H1 (cell line): ENCODE data around the gene POLD1. TPM values are rescaled to one million over a fixed set of nuclear protein-coding genes. Genes with fewer than 3 reads are reported as not detected.

Experiments used
- CTCF ChIA-PET: fragments of 300-600 bp; sonication (Branson Sonifier 250); formaldehyde crosslinking; loops from one replicate; lab custom pipeline; 2021; ENCODE audit not compliant: partially characterized antibody; lab: Charles Lee
- POLR2A ChIA-PET: fragments of 300-600 bp; sonication (Branson Sonifier 250); formaldehyde crosslinking; loops from one replicate; lab custom pipeline; 2021; ENCODE audit warnings: inconsistent platforms; ENCODE audit not compliant: partially characterized antibody; lab: Charles Lee
- DNase-seq, 2 experiments: peaks; one replicate each; pipeline versions ENCODE4 v3.0.0 to v3.0.0-alpha.2; 2010 to 2022; ENCODE audit warnings: low spot score in 2 of 2, low read depth in 1 of 2, mixed read lengths in 1 of 2
- FAIRE-seq: peaks from 2 replicates; lab custom pipeline; 2011; peaks lifted over from hg19 to GRCh38; lab: Jason Lieb, UNC
- H2AFZ ChIP-seq: 2 replicates; pipeline ENCODE4 v1.8.1; 2012; ENCODE audit warnings: low read length, inconsistent platforms
- H2AK5ac ChIP-seq: 2 replicates; pipeline ENCODE4 v1.6.1; 2013; ENCODE audit warnings: low read depth, low read length
- H2BK120ac ChIP-seq: replicated peaks from 2 replicates; pipeline ENCODE3; 2013; ENCODE audit warnings: low read depth, low read length, inconsistent platforms
- H2BK12ac ChIP-seq: 2 replicates; pipeline ENCODE4 v1.6.1; 2013; ENCODE audit warnings: low read depth, low read length
- H2BK15ac ChIP-seq: 2 replicates; pipeline ENCODE4 v1.6.1; 2013; ENCODE audit warnings: low read length
- H2BK20ac ChIP-seq: 2 replicates; pipeline ENCODE4 v1.6.1; 2013; ENCODE audit warnings: low read length
- H2BK5ac ChIP-seq: 2 replicates; pipeline ENCODE4 v1.6.1; 2013; ENCODE audit warnings: low read depth, low read length
- H3K14ac ChIP-seq: 2 replicates; pipeline ENCODE4 v1.6.1; 2013; ENCODE audit warnings: inconsistent platforms; ENCODE audit not compliant: insufficient read length
- H3K18ac ChIP-seq: 2 replicates; pipeline ENCODE4 v1.6.1; 2013; ENCODE audit warnings: low read length; ENCODE audit errors: extremely low read depth
- H3K23ac ChIP-seq: 2 replicates; pipeline ENCODE4 v1.6.1; 2013; ENCODE audit warnings: inconsistent platforms; ENCODE audit not compliant: insufficient read length
- H3K23me2 ChIP-seq: 2 replicates; pipeline ENCODE4 v1.6.1; 2013; ENCODE audit warnings: low read depth, low read length
- H3K27ac ChIP-seq: 2 replicates; pipeline ENCODE4 v1.6.1; 2011; ENCODE audit warnings: low read depth, low read length, inconsistent platforms
- H3K27me3 ChIP-seq, 4 experiments: replicated peaks in 1 of 4; 1 replicate in 1 of 4; 2 replicates in 3 of 4; pipeline versions ENCODE4 v1.6.1 to v1.8.1; 2011 to 2013; ENCODE audit warnings: low read length in 3 of 4, mild to moderate bottlenecking in 3 of 4, inconsistent platforms in 2 of 4, mixed read lengths in 2 of 4, moderate library complexity in 1 of 4; ENCODE audit not compliant: control insufficient read depth in 3 of 4, insufficient read depth in 3 of 4; ENCODE audit errors: extremely low read depth in 1 of 4
- H3K36me3 ChIP-seq, 4 experiments: 2 replicates each; pipeline versions ENCODE4 v1.6.1 to v1.8.1; 2011 to 2013; ENCODE audit warnings: mild to moderate bottlenecking in 4 of 4, low read length in 3 of 4, moderate library complexity in 2 of 4, control low read depth in 1 of 4, inconsistent platforms in 1 of 4; ENCODE audit not compliant: insufficient read depth in 4 of 4, control insufficient read depth in 2 of 4
- H3K4ac ChIP-seq: replicated peaks from 2 replicates; pipeline ENCODE3; 2013; ENCODE audit warnings: low read length, low read depth, mixed read lengths, inconsistent platforms; ENCODE audit not compliant: insufficient read length
- H3K4me1 ChIP-seq, 4 experiments: replicated peaks in 1 of 4; 1 replicate in 1 of 4; 2 replicates in 3 of 4; pipeline versions ENCODE4 v1.6.1 to v1.8.1; 2011 to 2013; ENCODE audit warnings: low read length in 3 of 4, inconsistent platforms in 2 of 4, mixed read lengths in 1 of 4; ENCODE audit not compliant: insufficient read depth in 4 of 4, control insufficient read depth in 3 of 4
- H3K4me2 ChIP-seq, 2 experiments: 2 replicates each; pipeline versions ENCODE4 v1.6.1 to v1.8.1; 2011 to 2013; ENCODE audit warnings: low read depth in 2 of 2, low read length in 2 of 2, control low read depth in 1 of 2, inconsistent platforms in 1 of 2, mild to moderate bottlenecking in 1 of 2; ENCODE audit not compliant: insufficient read depth in 1 of 2
- H3K4me3 ChIP-seq, 4 experiments: fragments of 200-600, 300-600 bp in 1 of 4; sonication (generic), shearing (Covaris generic), sonication (Bioruptor Twin) in 1 of 4; 2 replicates each; pipeline versions ENCODE4 v1.5.1 to v1.8.1; 2011 to 2016; ENCODE audit warnings: low read length in 4 of 4, low read depth in 3 of 4, control low read depth in 2 of 4, inconsistent platforms in 2 of 4, mild to moderate bottlenecking in 2 of 4, mixed read lengths in 1 of 4, moderate library complexity in 1 of 4; ENCODE audit not compliant: insufficient read depth in 2 of 4; ENCODE audit errors: extremely low read depth in 1 of 4
- H3K56ac ChIP-seq: replicated peaks from 2 replicates; pipeline ENCODE3; 2013; ENCODE audit warnings: low read depth, mild to moderate bottlenecking, mixed read lengths, low read length, inconsistent platforms; ENCODE audit not compliant: insufficient read length
- H3K79me1 ChIP-seq: 2 replicates; pipeline ENCODE4 v1.6.1; 2013; ENCODE audit warnings: low read depth, low read length, control low read depth
- H3K79me2 ChIP-seq, 2 experiments: 2 replicates each; pipeline versions ENCODE4 v1.6.1 to v1.8.1; 2012 to 2013; ENCODE audit warnings: low read length in 2 of 2, mild to moderate bottlenecking in 2 of 2, inconsistent platforms in 1 of 2; ENCODE audit not compliant: insufficient read depth in 2 of 2, control insufficient read depth in 1 of 2
- H3K9ac ChIP-seq, 4 experiments: replicated peaks in 1 of 4; 1 replicate in 1 of 4; 2 replicates in 3 of 4; pipeline versions ENCODE4 v1.6.1 to v1.8.1; 2011 to 2013; ENCODE audit warnings: low read depth in 3 of 4, low read length in 3 of 4, control low read depth in 2 of 4, mild to moderate bottlenecking in 2 of 4, moderate library complexity in 2 of 4, inconsistent platforms in 1 of 4; ENCODE audit errors: extremely low read depth in 1 of 4
- H3K9me3 ChIP-seq, 2 experiments: 2 replicates each; pipeline versions ENCODE4 v1.6.1 to v1.8.1; 2012 to 2013; ENCODE audit warnings: mild to moderate bottlenecking in 2 of 2, moderate library complexity in 2 of 2, control low read depth in 1 of 2, inconsistent platforms in 1 of 2, low read depth in 1 of 2, low read length in 1 of 2, mixed read lengths in 1 of 2; ENCODE audit not compliant: insufficient read depth in 2 of 2
- H4K20me1 ChIP-seq, 2 experiments: replicated peaks in 1 of 2; 2 replicates each; pipeline versions ENCODE3 to v1.8.1; 2011 to 2013; ENCODE audit warnings: inconsistent platforms in 2 of 2, low read length in 2 of 2, mild to moderate bottlenecking in 1 of 2; ENCODE audit not compliant: insufficient read depth in 2 of 2, control insufficient read depth in 1 of 2
- H4K5ac ChIP-seq: 2 replicates; pipeline ENCODE4 v1.6.1; 2013; ENCODE audit warnings: low read length, low read depth, mixed read lengths, inconsistent platforms; ENCODE audit not compliant: insufficient read length
- H4K8ac ChIP-seq: 2 replicates; pipeline ENCODE4 v1.8.0; 2013; ENCODE audit warnings: mild to moderate bottlenecking, moderate library complexity, low read length, inconsistent platforms; ENCODE audit not compliant: insufficient read depth; ENCODE audit errors: extremely low read depth
- H4K91ac ChIP-seq: replicated peaks from 2 replicates; pipeline ENCODE3; 2013; ENCODE audit warnings: low read length, mixed read lengths, inconsistent platforms; ENCODE audit not compliant: insufficient read length
- ASH2L ChIP-seq: fragments of 200-600, 300-600 bp; sonication (generic); IDR thresholded peaks from one replicate; pipeline ENCODE4 v1.7.1; 2017; ENCODE audit warnings: low read length
- FOSL1 ChIP-seq: IDR thresholded peaks from 2 replicates; pipeline ENCODE4 v1.6.1; 2011; ENCODE audit warnings: mild to moderate bottlenecking, low read depth, low read length, moderate library complexity; ENCODE audit not compliant: insufficient read depth
- RAD21 ChIP-seq, 2 experiments: IDR thresholded peaks in 1 of 2; conservative IDR thresholded peaks in 1 of 2; 2 replicates each; pipeline ENCODE4 v1.6.1; 2011; ENCODE audit warnings: low read depth in 2 of 2, low read length in 2 of 2, improper control_type of control experiment in 1 of 2, inconsistent platforms in 1 of 2, mild to moderate bottlenecking in 1 of 2, moderate library complexity in 1 of 2
- SAP30 ChIP-seq: fragments of 300-600 bp; sonication (generic); IDR thresholded peaks from 2 replicates; pipeline ENCODE4 v1.7.1; 2012; ENCODE audit warnings: low read length, moderate library complexity, mild to moderate bottlenecking, inconsistent platforms; ENCODE audit not compliant: insufficient read depth, insufficient replicate concordance
- SP1 ChIP-seq: IDR thresholded peaks from 2 replicates; pipeline ENCODE4 v1.6.1; 2011; ENCODE audit warnings: low read depth, low read length
- WGBS, 2 experiments: shearing (Covaris generic) in 1 of 2; methylation state at CpG; one replicate each; pipeline versions ENCODE4 v1.1.6 to v1.1.7; 2013 to 2015; ENCODE audit warnings: low lambda C conversion rate in 2 of 2, mixed read lengths in 2 of 2, inconsistent platforms in 1 of 2, low coverage in 1 of 2, missing lambda C conversion rate in 1 of 2; ENCODE audit not compliant: insufficient replicate concordance in 2 of 2, insufficient coverage in 1 of 2, insufficient read length in 1 of 2; ENCODE audit errors: extremely low coverage in 1 of 2, missing lambda C conversion rate in 1 of 2; 5-methylcytosine and 5-hydroxymethylcytosine counted together
- polyA plus RNA-seq, 7 experiments: library from polyadenylated mRNA; depleted of rRNA in 3 of 7; stranded (reverse) in 5 of 7; unstranded in 2 of 7; fragments of >200 nt in 5 of 7; fragments of 200-250 nt in 2 of 7; gene quantifications; 1 replicate in 5 of 7; 2 replicates in 1 of 7; 4 replicates in 1 of 7; pipeline versions ENCODE4 v1.2.1 to v1.2.3, GENCODE V29; 2011 to 2013; ENCODE audit warnings: missing spikeins in 2 of 7, mixed read lengths in 2 of 7
- total RNA-seq: library from RNA; stranded (reverse); fragmentation: NEBNext Ultra II Directional; extraction: Animal tissue kit (Norgen Biotek cat#: 25700); gene quantifications from 2 replicates; pipeline ENCODE4 v1.2.1, GENCODE V29; 2021
- TF ChIP-seq, protein P1 (sequence below): IDR thresholded peaks from 2 replicates; pipeline ENCODE4 v1.6.1; 2012; ENCODE audit warnings: inconsistent platforms

POLD1 gene
- total and polyA plus RNA-seq, 2 of the 8 experiments (the other 6 are each of a cell fraction or from before 2014, with no cell fraction given): 141 to 142 TPM

DNA sequence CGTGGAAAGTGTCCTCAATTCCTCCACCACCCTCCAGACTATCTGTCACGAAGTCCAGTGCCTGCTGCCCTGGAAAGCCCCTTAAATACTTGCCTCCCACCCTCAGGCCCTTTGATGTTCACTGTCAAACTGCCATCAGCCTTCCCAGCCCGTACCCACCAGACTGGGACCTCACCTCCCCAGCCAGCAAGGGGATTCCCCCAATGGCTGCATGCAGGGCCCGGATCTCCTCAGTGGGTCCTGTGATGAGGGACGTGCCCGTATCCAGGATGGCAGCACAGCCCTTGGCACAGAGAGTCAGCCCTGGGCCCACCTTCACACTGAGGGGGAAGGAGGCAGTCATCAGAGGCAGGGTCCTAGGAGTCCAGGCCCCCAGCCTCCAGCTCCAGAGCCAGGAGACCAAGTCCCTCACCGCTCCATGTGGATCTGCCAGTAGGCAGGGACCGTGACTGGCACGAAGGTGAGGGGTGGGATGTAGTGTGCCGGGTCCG, 24.8 kb upstream of the POLD1 start:
- H3K79me2 ChIP-seq: no peaks in the 10 kb centered on the region
- H3K27ac ChIP-seq: no peak overlapping the region
- no peak overlapping the region for H2BK12ac ChIP-seq
- CTCF ChIA-PET: interaction anchor here (0.9 to 1.3 kb wide), 3 partner anchors 10 to 127 kb away, joined by 3 to 5 read pairs (median 4); no protein-coding TSS in a partner anchor
- no peak for FAIRE-seq
- H3K4me2 ChIP-seq: no peak overlapping the region
- no peak overlapping the region for H3K14ac ChIP-seq
- H3K9ac ChIP-seq: no peak overlapping the region
- H2BK120ac ChIP-seq: no peak overlapping the region
- H3K23ac ChIP-seq: no peak overlapping the region
- 93% methylated on average over 11 of the region's 11 CpGs; no CpG with 5 or more reads in 1 of the 2 experiments for WGBS, 2 experiments
- no peak overlapping the region for H2AK5ac ChIP-seq
- POLR2A ChIA-PET: no interaction called here
- H3K4me3 ChIP-seq: no peak overlapping the region
- H2BK5ac ChIP-seq: no peak overlapping the region
- no peak overlapping the region for H4K8ac ChIP-seq
- peaks cover 0 to 4% (median 0%) of the 10 kb centered on the region in 4 experiments; a peak in 2 of 7 replicates for H3K27me3 ChIP-seq
- H4K5ac ChIP-seq: no peak overlapping the region
- H2BK15ac ChIP-seq: no peak overlapping the region
- H2AFZ ChIP-seq: no peak overlapping the region
- no peak overlapping the region for H3K56ac ChIP-seq
- no peak overlapping the region for H3K18ac ChIP-seq
- TF ChIP-seq RAD21 (IDR thresholded peaks at IDR 0.05 in 1 of 2, conservative IDR thresholded peaks at IDR 0.05 in 1 of 2; ENCODE audit: low read depth in 2 of 2, low read length in 2 of 2) (no peak), ASH2L (no peak), SP1 (no peak), SAP30 (no peak), FOSL1 (no peak)
- TF ChIP-seq, protein P1, sequence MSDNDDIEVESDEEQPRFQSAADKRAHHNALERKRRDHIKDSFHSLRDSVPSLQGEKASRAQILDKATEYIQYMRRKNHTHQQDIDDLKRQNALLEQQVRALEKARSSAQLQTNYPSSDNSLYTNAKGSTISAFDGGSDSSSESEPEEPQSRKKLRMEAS: no peak
- no peak for DNase-seq
- H3K23me2 ChIP-seq: no peaks in the 10 kb centered on the region
- no peaks in the 10 kb centered on the region for H3K36me3 ChIP-seq
- no peaks in the 10 kb centered on the region for H4K20me1 ChIP-seq
- H3K4me1 ChIP-seq: peaks cover 0 to 2% (median 0%) of the 10 kb centered on the region in 4 experiments; a peak in 2 of 7 replicates
- H3K9me3 ChIP-seq: no peaks in the 10 kb centered on the region
- H3K79me1 ChIP-seq: no peaks in the 10 kb centered on the region
- H2BK20ac ChIP-seq: no peak overlapping the region
- no peak overlapping the region for H4K91ac ChIP-seq
- H3K4ac ChIP-seq: no peak overlapping the region
